Uterus (tissue), 4 donors: Measurements from ENCODE around the gene EPHB3. TPM values are rescaled to one million over a fixed set of nuclear protein-coding genes. Genes with fewer than 3 reads are reported as not detected.

Experiments used
- DNase-seq, 2 donors: peaks; one replicate each; pipeline ENCODE4 v3.0.0-alpha.2; 2019 to 2020
- H3K27ac ChIP-seq, 2 donors: fragments of 200-600 bp; sonication (generic); 1 replicate in 1 of 2; 2 replicates in 1 of 2; pipeline ENCODE4 v1.5.1; 2016 to 2018
- H3K27me3 ChIP-seq, 2 donors: fragments of 200-600 bp; sonication (generic); one replicate each; pipeline ENCODE4 v1.5.1; 2018 to 2019; ENCODE audit warnings: control low read depth in 1 of 2
- H3K36me3 ChIP-seq, 2 donors: fragments of 200-600 bp; sonication (generic); one replicate each; pipeline ENCODE4 v1.5.1; 2019; ENCODE audit warnings: control low read depth in 1 of 2
- H3K4me1 ChIP-seq, 2 donors: fragments of 200-600 bp; sonication (generic); one replicate each; pipeline ENCODE4 v1.5.1; 2018 to 2019; ENCODE audit warnings: control low read depth in 1 of 2
- H3K4me3 ChIP-seq, 2 donors: fragments of 200-600 bp; sonication (generic); 1 replicate in 1 of 2; 2 replicates in 1 of 2; pipeline ENCODE4 v1.5.1; 2018 to 2019; ENCODE audit warnings: mild to moderate bottlenecking in 1 of 2
- H3K9me3 ChIP-seq, 2 donors: fragments of 200-600 bp; sonication (generic); one replicate each; pipeline ENCODE4 v1.5.1; 2019; ENCODE audit warnings: control low read depth in 1 of 2
- POLR2A ChIP-seq, 2 donors: fragments of 450-650 bp; IDR thresholded peaks; one replicate each; pipeline ENCODE4 v1.6.1; 2016; ENCODE audit warnings: antibody characterized with exemption in 2 of 2, mild to moderate bottlenecking in 1 of 2, moderate library complexity in 1 of 2
- intact Hi-C: fragments of 100-400 bp; cut with DNase I; formaldehyde crosslinking; loops from one replicate; pipeline ENCODE4 v1.15.1; 2023; ENCODE audit warnings: low total_unique reads
- total RNA-seq, 4 donors: library from RNA; depleted of rRNA in 3 of 4; stranded (reverse); fragments of >200 nt in 3 of 4; gene quantifications; one replicate each; pipeline versions ENCODE4 v1.1.0 to v1.2.4, GENCODE V29; 2014 to 2023
- TF ChIP-seq, protein P1 (sequence below), 4 experiments: fragments of 200-600 bp in 2 of 4; fragments of 450-650 bp in 2 of 4; sonication (generic) in 2 of 4; IDR thresholded peaks; one replicate each; pipeline ENCODE4 v1.5.1; 2016 to 2019; ENCODE audit warnings: antibody characterized with exemption in 4 of 4, mild to moderate bottlenecking in 2 of 4, moderate library complexity in 1 of 4
- donor health status: DM: yes; HTN: yes; CAD: no.

EPHB3 gene
- total RNA-seq, 4 donors from 2014 or later = 2.0 to 70.2 (median 19.7) TPM

DNA sequence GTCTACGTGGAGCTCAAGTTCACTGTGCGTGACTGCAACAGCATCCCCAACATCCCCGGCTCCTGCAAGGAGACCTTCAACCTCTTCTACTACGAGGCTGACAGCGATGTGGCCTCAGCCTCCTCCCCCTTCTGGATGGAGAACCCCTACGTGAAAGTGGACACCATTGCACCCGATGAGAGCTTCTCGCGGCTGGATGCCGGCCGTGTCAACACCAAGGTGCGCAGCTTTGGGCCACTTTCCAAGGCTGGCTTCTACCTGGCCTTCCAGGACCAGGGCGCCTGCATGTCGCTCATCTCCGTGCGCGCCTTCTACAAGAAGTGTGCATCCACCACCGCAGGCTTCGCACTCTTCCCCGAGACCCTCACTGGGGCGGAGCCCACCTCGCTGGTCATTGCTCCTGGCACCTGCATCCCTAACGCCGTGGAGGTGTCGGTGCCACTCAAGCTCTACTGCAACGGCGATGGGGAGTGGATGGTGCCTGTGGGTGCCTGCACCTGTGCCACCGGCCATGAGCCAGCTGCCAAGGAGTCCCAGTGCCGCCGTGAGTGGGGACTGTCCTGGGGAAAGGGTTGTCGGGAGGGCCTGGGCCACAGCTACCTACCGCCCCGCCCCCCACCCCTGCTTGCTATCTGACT, 11.2 kb downstream of the EPHB3 start:
- TF ChIP-seq, protein P1, sequence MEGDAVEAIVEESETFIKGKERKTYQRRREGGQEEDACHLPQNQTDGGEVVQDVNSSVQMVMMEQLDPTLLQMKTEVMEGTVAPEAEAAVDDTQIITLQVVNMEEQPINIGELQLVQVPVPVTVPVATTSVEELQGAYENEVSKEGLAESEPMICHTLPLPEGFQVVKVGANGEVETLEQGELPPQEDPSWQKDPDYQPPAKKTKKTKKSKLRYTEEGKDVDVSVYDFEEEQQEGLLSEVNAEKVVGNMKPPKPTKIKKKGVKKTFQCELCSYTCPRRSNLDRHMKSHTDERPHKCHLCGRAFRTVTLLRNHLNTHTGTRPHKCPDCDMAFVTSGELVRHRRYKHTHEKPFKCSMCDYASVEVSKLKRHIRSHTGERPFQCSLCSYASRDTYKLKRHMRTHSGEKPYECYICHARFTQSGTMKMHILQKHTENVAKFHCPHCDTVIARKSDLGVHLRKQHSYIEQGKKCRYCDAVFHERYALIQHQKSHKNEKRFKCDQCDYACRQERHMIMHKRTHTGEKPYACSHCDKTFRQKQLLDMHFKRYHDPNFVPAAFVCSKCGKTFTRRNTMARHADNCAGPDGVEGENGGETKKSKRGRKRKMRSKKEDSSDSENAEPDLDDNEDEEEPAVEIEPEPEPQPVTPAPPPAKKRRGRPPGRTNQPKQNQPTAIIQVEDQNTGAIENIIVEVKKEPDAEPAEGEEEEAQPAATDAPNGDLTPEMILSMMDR (IDR thresholded peaks at IDR 0.05) = no peak
- no peak for TF ChIP-seq POLR2A (IDR thresholded peaks at IDR 0.05)
- Histone ChIP-seq H3K27me3 (no peaks in the 10 kb centered on the region), H3K4me1 (peaks cover 0 to 5% of the 10 kb centered on the region in 2 donors), H3K27ac (no peak overlapping the region), H3K9me3 (no peaks in the 10 kb centered on the region), H3K4me3 (no peak overlapping the region), H3K36me3 (no peaks in the 10 kb centered on the region)
- intact Hi-C loops = no loop called here
- no peak for DNase-seq

DNA sequence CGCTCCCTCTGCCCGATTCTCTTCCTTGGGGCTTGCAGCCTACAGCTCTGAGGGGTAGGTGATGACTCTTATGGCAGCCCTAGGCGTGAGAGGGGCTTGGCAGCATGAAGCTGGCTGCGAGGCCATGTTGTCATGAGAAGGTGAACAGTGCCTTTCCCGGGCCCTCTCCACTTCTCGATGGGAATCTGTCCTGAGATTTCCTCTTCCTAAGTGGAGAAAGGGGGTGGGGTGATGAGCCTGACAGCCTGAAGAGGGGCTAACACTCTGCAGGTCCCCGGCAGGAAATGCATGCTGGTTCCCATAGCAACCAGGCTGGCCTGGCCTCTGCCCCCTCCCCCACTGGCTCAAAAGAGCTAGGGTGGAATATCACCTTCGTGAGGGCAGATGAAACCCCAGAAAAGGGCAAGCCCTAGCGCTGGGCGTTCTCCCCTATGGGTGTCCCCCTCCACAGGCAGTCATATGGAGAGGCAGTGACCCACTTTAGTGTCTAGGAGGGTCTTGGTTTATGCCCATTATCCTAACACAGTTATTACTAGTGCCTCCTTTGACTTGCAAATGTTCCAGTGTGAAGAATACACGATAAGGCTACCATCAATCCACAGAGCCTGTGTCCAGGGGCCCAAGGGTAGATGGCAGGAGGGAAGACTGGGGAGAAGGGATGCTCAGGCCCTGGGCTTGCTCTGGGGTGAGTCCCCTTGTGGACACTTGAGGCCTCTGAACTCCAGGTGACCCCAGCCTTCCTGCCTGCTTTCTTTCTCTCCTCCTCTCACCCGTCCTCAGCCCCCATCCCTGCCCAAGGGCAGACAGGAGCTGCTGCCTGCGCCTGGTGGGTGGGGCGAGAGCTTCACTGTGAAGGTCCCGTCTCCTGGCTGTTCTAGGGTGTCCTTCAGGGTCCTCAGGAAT, 13.2 kb downstream of the EPHB3 start:
- Histone ChIP-seq H3K9me3 (no peaks in the 10 kb centered on the region), H3K4me3 (no peak overlapping the region), H3K36me3 (no peaks in the 10 kb centered on the region), H3K4me1 (peaks cover 0 to under 1% of the 10 kb centered on the region in 2 donors), H3K27ac (peak overlapping the region in 1 of 2 donors; percentile 52), H3K27me3 (no peaks in the 10 kb centered on the region)
- no peak for DNase-seq
- intact Hi-C loops = no loop called here
- TF ChIP-seq, protein P1 (IDR thresholded peaks at IDR 0.05) = no peak
- no peak for TF ChIP-seq POLR2A (IDR thresholded peaks at IDR 0.05)

DNA sequence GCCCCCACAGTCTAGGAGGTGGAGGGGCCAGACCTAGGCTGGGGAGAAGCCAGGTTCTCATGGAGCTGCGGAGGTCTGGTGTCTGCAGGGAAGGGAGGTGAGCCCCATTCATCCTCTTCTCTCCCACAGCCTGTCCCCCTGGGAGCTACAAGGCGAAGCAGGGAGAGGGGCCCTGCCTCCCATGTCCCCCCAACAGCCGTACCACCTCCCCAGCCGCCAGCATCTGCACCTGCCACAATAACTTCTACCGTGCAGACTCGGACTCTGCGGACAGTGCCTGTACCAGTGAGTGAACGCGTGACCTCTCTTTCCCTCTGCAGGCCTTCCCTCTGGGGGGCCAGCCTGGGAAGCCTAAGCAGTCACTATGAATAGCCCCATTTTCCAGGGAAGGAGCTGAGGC, 14.1 kb downstream of the EPHB3 start:
- Histone ChIP-seq H3K9me3 (no peaks in the 10 kb centered on the region), H3K4me3 (no peak overlapping the region), H3K4me1 (no peaks in the 10 kb centered on the region), H3K36me3 (no peaks in the 10 kb centered on the region), H3K27ac (peak overlapping the region in 1 of 2 donors; percentile 52), H3K27me3 (no peaks in the 10 kb centered on the region)
- intact Hi-C loops = no loop called here
- TF ChIP-seq POLR2A (IDR thresholded peaks at IDR 0.05) = no peak
- TF ChIP-seq, protein P1 (IDR thresholded peaks at IDR 0.05) = no peak
- DNase-seq = no peak

DNA sequence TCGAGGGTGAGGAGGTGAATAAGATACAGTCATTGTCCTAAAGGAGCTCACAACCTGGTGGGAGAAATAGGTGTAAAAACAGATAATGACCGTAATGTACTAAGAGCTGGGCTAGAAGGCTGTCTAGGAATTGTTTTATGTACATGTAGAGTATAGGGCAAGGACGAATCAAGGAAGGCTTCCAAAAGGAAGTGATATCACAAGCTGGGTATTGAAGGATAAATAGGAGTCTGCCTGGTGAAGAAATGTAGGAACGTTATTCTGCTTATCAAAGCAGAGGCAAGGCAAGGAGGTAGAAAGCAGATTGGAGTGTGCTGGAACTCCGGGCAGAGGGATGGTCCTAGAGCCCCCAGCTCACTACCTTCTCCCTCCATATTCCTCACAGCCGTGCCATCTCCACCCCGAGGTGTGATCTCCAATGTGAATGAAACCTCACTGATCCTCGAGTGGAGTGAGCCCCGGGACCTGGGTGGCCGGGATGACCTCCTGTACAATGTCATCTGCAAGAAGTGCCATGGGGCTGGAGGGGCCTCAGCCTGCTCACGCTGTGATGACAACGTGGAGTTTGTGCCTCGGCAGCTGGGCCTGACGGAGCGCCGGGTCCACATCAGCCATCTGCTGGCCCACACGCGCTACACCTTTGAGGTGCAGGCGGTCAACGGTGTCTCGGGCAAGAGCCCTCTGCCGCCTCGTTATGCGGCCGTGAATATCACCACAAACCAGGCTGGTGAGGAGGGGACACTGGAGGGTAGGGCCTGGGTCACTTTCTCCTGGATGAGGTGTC, 15.1 kb downstream of the EPHB3 start:
- H3K27me3 ChIP-seq = no peaks in the 10 kb centered on the region
- H3K9me3 ChIP-seq = no peaks in the 10 kb centered on the region
- intact Hi-C loops = no loop called here
- no peak for TF ChIP-seq POLR2A (IDR thresholded peaks at IDR 0.05)
- TF ChIP-seq, protein P1 (IDR thresholded peaks at IDR 0.05) = no peak
- no peak for DNase-seq
- H3K4me1 ChIP-seq = peaks cover 0 to 3% of the 10 kb centered on the region in 2 donors
- H3K27ac ChIP-seq = no peak overlapping the region
- no peaks in the 10 kb centered on the region for H3K36me3 ChIP-seq
- H3K4me3 ChIP-seq = no peak overlapping the region
